PFSK-1 (cell line): ENCODE measurements around the gene PDZD8.

Experiments used
- POLR2AphosphoS5 ChIP-seq: IDR thresholded peaks from 2 replicates; pipeline ENCODE4 v1.6.1; 2012; ENCODE audit warnings: low read depth, mild to moderate bottlenecking, control low read depth, low read length, moderate library complexity
- TF ChIP-seq, protein P1 (sequence below), 2 experiments: IDR thresholded peaks; 2 replicates each; pipeline versions ENCODE4 v1.6.1 to v1.8.0; 2011 to 2012; ENCODE audit warnings: low read depth in 2 of 2, low read length in 2 of 2, control low read depth in 1 of 2, inconsistent platforms in 1 of 2, mild to moderate bottlenecking in 1 of 2, moderate library complexity in 1 of 2; ENCODE audit not compliant: insufficient read depth in 1 of 2

DNA sequence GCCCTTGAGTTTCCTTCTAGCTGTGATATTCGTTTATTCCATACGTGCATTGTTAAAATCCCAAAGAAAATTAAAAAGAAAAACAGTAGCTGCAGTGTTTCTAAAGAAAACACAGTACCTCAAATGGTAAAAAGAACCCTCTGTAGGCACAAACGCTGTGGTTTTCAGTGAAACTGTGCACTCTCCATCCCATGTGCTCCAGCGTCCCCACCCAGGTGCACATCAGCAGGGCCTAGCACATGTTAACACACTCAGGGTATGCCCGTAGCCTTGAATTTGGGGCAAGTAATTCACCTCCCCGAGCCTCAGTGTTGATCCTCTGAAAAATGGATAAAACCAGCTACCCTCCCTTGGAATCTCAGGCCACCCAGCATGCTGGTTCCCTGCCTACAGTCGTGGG is 124.8 kb downstream of the PDZD8 start:
- TF ChIP-seq, protein P1, sequence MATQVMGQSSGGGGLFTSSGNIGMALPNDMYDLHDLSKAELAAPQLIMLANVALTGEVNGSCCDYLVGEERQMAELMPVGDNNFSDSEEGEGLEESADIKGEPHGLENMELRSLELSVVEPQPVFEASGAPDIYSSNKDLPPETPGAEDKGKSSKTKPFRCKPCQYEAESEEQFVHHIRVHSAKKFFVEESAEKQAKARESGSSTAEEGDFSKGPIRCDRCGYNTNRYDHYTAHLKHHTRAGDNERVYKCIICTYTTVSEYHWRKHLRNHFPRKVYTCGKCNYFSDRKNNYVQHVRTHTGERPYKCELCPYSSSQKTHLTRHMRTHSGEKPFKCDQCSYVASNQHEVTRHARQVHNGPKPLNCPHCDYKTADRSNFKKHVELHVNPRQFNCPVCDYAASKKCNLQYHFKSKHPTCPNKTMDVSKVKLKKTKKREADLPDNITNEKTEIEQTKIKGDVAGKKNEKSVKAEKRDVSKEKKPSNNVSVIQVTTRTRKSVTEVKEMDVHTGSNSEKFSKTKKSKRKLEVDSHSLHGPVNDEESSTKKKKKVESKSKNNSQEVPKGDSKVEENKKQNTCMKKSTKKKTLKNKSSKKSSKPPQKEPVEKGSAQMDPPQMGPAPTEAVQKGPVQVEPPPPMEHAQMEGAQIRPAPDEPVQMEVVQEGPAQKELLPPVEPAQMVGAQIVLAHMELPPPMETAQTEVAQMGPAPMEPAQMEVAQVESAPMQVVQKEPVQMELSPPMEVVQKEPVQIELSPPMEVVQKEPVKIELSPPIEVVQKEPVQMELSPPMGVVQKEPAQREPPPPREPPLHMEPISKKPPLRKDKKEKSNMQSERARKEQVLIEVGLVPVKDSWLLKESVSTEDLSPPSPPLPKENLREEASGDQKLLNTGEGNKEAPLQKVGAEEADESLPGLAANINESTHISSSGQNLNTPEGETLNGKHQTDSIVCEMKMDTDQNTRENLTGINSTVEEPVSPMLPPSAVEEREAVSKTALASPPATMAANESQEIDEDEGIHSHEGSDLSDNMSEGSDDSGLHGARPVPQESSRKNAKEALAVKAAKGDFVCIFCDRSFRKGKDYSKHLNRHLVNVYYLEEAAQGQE (IDR thresholded peaks at IDR 0.05; ENCODE audit: insufficient read depth in 1 of 2, low read depth in 2 of 2, low read length in 2 of 2) = no peak
- no peak for TF ChIP-seq POLR2AphosphoS5
